Gastrocnemius medialis (tissue), 4 donors: ENCODE results near the gene ADGRL3.

Source experiments
- POLR2A ChIP-seq, 2 donors: fragments of 450-650 bp; IDR thresholded peaks; one replicate each; pipeline ENCODE4 v1.6.1; 2017; ENCODE audit warnings: antibody characterized with exemption in 2 of 2, mild to moderate bottlenecking in 2 of 2, moderate library complexity in 2 of 2
- TF ChIP-seq, protein P1 (sequence below), 5 experiments: fragments of 450-650 bp in 3 of 5; fragments of 200-600 bp in 2 of 5; sonication (generic) in 2 of 5; IDR thresholded peaks in 4 of 5; conservative IDR thresholded peaks in 1 of 5; 1 replicate in 4 of 5; 2 replicates in 1 of 5; pipeline ENCODE4 v1.5.1; 2016 to 2019; ENCODE audit warnings: antibody characterized with exemption in 5 of 5, mild to moderate bottlenecking in 3 of 5, moderate library complexity in 3 of 5

DNA sequence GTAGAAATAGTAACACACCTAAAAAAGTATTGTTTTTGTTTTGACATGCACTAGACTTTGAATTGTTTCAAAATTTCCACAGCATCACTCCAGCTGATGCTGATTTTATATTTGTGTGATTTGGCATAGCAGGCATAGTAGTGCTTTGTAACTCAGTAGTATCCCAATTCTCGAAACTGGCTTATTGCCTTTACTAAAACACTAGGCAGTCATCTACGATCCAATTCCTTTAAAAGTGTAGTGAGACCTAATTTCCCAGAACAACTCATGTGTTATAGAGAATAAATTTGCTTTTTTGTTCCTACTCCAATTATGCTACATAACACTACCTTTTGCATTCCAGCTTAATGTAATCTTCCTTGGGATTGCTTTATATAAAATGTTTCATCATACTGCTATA, 797.7 kb downstream of the ADGRL3 start:
- TF ChIP-seq, protein P1, sequence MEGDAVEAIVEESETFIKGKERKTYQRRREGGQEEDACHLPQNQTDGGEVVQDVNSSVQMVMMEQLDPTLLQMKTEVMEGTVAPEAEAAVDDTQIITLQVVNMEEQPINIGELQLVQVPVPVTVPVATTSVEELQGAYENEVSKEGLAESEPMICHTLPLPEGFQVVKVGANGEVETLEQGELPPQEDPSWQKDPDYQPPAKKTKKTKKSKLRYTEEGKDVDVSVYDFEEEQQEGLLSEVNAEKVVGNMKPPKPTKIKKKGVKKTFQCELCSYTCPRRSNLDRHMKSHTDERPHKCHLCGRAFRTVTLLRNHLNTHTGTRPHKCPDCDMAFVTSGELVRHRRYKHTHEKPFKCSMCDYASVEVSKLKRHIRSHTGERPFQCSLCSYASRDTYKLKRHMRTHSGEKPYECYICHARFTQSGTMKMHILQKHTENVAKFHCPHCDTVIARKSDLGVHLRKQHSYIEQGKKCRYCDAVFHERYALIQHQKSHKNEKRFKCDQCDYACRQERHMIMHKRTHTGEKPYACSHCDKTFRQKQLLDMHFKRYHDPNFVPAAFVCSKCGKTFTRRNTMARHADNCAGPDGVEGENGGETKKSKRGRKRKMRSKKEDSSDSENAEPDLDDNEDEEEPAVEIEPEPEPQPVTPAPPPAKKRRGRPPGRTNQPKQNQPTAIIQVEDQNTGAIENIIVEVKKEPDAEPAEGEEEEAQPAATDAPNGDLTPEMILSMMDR (IDR thresholded peaks at IDR 0.05 in 4 of 5, conservative IDR thresholded peaks at IDR 0.05 in 1 of 5): no peak
- no peak for TF ChIP-seq POLR2A (IDR thresholded peaks at IDR 0.05)
